SKM-1 (cell line): ENCODE data around the gene VENTX.
"Not testable (repeated sequence)": the region's sequence is repeated elsewhere in the genome, so short reads cannot be mapped to it uniquely, and the experiment has no call there.

Source experiments
- DNase-seq: peaks from one replicate; lab custom pipeline; 2025; ENCODE audit not compliant: unreplicated experiment; lab: John Stamatoyannopoulos, UW

VENTX gene

DNA sequence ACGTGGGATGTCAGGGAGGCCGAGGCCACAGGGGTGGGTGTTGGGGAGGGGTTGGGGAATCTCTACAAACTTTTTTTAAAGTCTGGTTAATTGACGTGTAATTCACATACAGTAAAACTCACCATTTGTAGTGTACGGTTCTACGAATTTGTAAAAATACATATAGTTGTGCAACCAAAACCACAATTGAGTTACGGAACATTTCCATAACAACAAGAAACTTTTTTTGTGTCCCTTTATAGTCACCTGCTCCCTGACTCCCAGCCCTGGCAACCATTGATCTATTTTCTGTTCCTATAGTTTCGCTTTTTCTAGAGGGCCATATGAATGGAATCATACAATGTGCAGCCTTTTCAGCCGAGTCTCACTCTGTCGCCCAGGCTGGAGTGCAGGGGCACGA lies 2.9 kb upstream of the VENTX start:
- DNase-seq = not testable (repeated sequence)

DNA sequence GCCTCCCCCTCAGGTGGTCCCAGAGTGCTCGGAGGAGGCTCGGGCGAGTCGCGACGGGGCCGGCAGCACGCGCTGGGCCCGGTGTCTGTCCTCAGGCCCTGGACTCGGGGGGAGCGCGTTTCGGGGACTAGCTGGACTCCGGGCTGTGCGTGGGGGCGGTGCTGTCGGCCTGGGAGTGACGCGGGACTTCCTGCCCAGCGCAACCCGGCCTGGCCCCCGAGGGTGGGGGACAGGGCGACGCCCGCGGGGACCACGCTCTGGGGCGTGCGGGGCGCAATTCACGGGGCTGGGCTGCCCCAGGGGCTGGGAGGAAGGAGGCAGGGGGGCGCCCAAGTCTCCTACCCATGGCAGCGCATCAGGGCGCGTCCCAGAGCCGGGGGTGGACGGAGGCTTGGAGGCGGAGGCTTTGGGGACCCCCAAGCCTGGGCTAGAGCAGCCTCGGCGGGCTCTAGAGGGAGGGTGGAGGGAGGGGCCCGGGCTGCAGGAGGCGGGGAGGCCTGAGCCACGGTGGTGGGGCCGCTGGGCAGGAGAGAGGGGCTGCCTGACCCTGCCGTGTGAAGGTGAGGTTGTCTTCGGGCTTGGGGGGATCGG lies 2.3 kb upstream of the VENTX start:
- DNase-seq = no peak

DNA sequence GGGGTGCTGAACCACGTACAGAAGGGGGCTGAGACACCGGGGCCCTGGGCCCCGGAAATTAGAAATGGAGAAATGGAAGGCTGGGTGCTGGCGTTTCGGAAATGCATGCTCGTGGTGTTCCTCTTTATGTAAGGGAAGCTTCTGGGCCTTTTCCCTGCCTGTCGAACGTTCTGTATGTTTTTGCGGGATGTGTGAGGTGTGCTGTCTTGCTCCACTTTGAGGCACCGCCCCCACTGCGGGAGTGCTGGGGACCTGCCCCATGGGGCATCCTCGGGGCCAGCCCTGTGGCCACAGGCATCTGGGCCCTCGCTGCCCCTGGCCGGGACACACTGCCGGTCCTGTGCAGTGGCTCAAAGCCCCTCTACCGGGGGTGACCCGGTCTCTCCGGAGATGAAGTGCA lies 1.7 kb upstream of the VENTX start:
- peak; percentile 15 for DNase-seq

DNA sequence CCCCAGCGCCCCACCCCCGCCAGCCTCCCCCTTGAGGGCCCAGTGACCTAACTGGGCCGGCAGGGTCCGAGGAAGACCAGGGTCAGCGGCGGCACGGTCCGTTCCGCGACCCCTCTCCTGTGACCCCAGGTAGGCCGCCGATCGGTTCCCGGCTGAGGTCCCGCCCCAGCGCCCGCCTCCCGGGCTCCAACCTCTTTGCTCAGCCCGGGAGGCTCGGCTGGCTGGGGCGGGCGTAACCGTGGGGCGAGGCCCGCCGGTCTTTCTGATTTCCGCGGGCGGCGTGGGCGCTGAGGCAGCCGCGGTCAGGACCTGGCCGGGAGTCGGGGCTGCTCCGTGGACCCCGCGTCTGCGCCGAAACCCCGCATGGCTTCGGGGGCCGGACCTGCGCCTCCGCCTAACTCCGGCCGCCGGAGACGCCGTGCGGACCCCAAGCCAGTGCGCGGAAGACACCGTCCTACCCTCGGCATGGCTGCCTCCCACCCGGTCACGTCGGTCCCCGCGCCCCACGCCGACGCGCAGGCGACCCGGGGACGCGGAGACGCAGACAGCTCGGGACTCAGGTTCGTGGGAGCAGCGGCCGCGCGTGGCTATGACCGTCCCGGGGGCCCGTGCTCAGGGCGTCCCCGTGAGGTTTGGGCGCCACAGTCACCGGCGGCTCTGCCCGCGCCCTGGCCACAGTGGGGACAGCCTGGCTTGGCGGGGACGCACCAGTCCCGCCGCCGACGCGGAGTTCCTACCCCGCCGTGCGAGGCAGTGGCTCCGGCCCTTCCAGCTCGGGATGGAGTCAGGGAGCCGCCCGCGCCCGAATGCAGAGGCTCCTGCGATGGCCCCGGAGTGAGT lies 1.0 kb upstream of the VENTX start:
- DNase-seq = no peak

DNA sequence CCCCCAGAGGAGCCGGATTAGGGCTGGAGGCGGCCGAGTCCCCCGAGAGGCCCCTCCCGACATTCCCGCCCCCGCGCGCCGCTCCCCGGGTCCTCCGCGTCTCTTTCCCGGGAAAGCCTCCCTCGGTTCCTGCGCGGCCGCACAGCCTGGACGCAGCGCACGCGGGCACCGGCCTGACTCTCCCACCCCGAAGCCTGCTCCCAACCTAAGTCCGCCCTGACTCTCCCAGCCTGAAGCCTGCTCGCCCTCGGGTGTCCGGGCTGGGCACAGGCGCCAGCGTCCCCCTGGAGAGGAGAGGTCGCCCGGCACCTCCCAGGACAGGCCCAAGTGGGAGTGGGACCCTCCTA lies 441 bp upstream of the VENTX start:
- no peak for DNase-seq

DNA sequence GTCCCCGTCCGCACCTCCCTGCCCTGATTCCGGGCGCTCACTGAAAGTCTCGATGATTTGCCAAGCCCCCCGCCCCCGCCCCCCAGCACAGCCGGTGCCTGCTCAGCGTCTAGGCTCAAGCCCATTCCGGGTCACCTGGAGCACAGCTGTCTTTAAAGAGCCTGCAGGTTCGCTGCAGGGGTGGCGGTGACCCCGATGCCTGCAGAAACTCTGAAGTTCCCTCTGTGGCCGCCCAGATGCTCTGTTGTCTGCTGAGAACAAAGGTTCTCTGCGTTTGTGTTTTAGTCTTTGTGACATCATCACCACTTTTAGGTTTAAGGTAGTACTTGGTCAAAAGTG lies 780 bp downstream of the VENTX start:
- no peak for DNase-seq

DNA sequence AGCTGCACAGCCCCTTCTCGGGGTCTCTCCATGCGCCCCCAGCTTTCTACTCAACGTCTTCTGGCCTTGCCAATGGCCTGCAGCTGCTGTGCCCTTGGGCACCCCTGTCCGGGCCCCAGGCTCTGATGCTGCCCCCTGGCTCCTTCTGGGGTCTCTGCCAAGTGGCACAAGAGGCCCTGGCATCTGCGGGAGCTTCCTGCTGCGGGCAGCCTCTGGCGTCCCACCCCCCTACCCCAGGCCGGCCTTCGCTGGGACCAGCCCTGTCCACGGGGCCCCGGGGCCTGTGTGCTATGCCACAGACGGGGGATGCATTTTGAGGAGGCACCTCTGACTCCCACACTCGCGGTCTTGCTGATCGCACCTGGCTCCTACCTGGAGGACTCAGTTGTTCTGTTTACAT lies 2.3 kb downstream of the VENTX start:
- no peak for DNase-seq

DNA sequence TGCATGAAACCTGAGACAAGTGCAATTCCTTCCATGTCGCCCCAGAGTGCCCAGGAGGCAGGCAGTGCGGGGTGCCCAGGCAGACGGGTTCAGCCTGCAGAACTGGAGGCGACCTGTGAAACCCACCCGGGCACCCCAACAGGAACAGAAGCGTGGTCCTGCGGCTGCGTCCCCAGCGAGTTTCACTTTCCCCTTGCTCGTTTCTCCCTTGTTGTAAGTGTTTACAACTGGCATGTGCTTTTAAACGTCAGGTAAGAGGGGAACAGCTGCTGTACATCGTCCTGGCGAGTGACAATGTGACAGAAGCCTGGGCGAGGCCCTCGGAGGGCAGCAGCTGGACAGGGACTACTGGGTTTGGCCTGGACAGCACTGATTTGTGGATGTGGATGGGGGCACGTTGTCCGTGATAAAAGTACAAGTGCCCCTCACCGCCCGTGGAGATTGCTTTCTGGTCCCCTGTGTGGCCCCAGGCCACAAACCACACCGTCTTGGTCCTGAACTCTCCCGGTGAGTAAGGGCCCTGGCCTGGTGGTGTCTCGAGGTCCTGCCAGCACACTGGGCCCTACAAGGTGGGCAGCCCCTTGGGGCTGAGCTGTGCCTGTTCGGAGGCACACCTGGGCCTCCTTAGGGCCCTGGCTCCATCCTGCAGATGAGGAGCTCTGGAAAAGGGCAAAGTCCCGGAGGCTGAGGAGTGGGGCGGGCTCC lies 4.0 kb downstream of the VENTX start:
- DNase-seq = no peak

DNA sequence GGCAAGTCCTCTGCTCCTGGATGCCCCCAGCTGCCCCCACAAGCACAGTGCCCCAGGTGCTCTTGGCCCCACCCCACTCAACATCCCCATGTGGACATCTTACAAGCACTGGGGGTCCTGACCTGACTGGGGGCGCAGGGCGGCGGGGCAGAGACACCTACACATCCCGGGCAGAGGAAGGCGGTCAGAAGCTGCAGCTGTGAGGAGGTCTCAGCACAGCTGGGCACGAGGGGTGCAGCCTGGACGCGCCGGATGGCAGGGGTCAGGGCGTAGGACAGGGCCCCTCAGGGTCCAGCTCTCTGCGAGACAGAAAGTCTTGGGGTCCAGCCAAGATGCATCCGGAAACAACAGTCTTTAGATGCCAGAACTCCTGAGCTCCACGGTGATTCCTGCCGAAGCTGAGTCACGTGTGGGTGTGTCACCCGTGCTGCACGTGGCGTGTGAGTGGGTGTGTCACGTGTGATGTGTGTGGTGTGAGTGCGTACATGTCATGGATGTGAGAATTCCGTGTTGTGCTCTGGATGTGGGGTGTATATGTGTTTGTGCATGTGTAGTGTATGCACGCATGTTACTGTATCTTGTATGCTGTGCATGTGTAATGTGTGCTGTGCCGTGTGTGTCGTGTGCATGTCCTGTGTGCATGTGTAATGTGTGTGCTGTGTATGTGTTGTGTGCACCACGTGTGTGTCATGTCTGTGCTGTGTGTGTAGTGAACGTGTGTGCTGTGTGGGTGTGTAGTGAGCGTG lies 5.1 kb downstream of the VENTX start:
- no peak for DNase-seq

DNA sequence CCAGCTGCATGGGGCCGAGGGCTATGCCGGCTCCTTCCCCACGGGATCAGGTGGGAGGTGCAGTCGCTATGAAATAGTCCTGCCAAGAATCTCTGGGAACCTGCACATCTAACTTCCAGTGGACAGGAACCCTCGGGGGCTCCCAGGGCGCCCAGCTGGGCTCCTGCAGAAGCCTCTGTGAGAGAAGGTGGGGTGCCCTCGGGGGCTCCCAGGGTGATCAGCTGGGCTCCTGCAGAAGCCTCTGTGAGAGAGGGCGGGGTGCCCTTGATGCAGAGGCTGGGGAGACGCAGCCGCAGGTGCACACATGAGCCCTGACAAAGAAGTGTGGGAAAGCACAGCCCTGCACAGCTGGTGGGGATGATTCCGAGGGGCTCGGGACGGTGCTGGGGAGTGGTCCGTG lies 5.9 kb downstream of the VENTX start:
- DNase-seq = no peak

DNA sequence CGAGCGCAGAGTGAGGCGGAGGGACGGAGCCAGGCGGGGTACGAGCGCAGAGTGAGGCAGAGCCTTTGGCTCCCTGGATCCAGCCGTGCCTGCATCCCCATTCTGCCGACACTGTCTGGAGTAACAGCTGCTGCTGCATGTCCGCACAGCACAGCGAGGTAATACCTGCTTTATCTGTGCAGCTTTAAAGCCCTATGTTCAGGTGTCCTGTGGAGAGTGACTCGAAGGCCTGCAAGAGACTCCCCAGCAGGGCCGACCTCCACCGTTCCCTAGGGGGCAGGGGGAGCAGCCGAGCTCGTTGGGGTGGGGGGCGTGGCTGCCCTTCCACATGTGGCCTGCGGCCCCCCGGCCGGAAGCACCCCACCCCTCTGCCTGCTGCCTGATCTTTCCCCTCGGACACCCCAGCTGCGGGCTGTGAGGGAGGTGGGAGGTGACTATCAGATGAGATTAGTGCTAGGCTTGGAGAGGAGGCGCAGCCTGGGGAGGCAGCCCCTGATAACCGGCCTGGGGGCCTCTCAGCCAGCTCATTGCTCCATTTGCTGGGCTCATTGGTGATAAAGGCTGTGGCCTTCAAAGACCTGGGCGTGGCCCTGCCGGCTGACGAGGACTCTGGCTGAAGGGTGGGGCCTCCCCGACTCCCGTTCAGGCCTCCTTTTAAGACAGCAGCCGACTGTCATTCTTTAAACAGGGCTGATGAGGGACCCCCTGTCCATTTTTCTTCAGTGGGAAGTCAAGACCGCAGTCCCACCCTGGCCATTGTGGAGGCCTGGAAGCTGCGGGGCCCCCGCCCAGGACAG lies 8.0 kb downstream of the VENTX start:
- no peak for DNase-seq

DNA sequence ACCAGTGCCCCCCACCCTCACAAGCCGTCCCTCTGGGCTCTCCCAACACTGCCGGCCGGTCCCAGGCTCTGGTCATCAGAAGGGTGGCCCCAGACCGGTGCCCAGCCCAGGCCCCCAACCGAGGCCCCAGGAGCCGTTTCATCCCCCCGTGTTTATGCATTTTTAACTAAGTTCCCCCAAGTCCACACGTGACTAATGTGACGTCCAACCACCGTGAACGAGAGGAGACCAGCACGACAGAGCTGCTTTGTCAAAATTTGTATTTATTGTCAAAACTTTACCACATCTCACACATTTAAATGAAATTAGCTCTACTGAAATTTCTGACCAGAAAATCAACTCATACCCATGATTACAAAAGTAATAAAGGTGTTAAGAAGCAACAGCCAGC lies 8.6 kb downstream of the VENTX start:
- DNase-seq = no peak

DNA sequence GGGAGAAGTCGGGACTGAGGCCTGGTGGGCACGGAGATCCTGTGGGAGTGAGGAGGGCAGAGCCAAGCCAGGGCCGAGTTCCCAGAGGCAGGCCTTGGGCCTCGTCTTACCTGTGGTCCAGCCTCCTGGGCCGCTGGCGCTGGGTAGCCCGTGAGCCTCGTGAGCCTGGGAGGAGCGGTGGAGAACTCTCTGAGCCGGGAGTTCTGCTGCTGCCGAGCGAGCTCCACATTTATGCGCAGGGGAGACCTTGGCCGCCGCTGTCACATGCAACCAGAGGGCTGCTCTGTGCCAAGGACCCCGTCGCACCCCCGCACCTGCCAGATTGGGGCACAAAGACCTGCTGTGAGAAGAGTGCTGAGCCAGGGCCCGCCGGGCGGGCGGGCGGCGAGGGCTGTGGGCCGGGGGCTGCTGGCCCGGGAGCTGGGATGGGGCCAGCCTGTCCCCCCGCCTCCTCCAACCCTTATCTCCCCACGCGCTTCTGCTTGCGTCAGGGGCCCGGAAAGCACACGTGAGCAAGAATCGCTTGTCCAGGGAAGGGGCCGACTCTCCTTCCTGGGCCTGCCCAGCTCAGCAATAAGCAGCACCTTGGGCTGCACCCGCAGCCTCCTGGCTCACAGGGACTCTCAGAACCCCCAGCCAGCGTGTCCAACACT lies 10.2 kb downstream of the VENTX start:
- no peak for DNase-seq

DNA sequence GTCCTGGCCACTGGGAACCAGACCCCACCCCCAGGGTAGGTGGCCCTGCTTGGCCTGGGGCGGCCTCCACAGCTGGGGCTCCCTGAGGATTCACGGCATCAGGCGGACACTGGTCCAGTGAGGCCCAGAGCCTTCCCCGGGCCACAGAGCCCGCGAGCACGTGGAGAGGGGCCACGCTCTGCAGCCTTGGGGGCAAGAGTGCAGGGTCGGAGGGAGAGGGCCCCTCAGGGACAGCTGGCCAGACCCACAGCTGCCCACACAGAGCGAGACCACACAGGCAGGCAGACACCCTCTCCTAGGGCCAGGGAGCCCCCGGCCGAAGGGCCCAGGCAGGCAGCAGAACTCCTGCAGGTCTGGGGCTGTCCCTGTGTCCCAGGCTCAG lies 10.7 kb downstream of the VENTX start:
- DNase-seq = no peak

DNA sequence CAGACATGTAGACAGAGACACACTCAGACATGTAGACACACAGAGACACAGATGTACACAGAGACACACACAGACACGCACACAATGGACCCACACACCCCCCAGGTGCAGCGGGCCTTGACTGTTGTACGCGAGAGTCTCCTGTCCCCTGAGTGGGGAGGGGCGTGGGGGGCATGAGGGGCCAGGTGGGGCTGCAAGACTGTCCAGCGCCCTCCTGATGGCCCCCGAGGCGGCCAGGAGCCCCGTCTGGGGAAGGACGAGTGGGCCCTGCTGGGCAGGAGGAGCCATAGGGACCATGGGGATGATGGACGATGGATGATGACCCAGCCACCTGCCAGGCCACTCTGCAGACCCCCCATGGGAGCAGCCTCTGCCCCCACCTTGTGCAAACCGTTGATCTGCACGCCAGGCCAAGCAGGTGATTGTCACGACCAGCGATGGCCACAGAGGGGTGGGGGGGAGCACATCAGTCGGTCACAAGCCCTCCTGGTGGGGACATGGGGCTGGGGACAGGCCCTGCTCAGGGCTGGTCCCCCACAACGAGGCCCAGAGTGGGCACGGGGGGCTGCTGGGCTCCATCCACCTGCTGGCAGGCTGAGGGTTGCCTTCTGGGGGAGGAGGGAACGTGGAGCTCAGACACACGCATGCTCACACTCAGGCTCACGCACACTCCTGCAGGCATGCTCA lies 11.6 kb downstream of the VENTX start:
- DNase-seq = no peak

DNA sequence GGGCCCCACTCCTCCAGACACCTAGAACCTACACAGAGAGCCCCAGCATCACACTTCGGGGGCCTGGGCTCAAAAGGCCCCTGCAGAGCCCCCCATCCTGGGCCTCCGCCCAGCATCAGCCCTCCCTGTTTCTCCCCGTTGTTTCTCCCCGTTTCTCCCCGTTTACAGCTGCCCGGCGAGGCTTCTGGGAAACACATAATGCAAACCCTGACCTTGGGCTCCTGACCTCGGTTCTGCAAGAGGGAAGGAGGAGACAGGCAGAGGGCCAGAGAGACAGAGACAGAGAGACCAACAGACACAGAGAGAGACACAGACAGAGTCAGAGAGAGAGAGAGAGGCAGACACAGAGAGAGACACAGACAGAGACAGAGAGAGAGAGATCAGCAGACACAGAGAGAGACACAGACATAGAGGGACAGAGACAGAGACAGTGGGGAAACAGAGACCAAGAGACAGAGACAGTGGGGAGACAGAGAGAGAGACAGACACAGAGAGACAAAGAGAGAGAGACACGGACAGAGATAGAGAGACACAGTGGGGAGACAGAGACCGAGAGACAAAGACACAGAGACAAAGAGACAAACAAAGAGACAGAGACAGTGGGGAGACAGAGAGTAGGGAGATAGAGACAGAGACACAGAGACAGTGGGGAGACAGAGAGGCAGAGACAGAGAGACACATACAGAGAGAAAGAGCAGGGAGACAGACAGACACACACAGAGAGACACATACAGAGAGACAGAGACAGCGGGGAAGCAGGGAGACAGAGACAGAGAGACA lies 12.5 kb downstream of the VENTX start:
- no peak for DNase-seq

DNA sequence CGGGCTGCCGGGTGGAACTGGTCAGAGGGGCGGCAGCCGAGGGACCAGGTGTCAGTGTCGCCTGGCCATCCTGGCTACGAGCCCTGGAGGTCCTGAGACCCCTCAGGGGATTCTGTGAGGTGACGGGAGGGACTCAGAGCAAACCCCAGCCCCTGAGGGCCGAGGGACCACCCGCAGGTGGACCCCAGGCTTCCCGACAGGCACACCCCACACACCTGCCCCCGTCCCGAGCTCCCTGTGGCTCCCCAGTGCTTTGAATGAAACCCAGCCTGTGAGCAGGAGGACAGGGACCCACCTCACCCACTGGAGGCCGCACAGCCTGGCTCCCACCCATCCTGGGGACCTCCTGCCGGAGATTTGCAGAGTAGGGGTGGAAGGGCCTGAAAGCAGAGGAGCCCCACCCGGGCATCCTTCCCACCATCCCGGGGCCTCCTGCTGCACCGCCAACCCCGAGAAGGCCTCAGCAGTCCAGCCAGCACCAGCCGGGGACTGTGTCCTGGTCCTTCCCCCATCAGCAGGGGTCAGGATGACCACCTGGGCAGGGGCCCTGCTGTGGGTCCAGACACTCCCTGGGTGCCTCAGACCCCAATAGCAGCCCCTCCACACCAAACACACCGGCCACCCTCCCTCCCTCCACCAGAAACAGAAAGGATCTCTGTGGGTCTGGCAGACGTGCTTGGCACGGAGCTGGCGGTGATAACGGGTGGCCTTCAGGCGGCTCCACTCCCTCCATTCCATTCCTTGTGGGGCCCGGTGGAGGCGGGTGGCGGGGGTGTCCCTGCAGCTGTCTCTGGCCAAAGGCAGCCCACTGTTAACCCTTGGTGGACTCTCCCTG lies 13.9 kb downstream of the VENTX start:
- no peak for DNase-seq

DNA sequence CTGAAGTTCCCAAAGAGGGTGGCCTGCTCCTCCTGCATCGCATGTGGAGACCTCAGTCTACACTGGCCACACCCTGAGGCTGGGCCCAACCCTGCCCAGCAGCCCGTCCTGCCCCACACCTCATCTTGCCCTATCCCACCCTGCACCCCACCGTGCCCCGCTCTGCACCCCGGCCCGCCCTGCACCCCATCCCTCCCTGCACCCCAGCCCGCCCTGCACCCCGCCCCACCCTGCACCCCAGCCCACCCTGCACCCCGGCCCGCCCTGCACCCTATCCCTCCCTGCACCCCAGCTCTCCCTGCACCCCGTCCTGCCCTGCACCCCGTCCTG lies 14.5 kb downstream of the VENTX start:
- DNase-seq = no peak
